WTC11 (cell line): ENCODE measurements around the gene WARS2. TPM values are rescaled to one million over a fixed set of nuclear protein-coding genes. Genes with fewer than 3 reads are reported as not detected.

Source experiments
- ATAC-seq: fragments of 200-7000 bp; cut with Tn5 transposase; 2 replicates; pipeline ENCODE4 v1.10.0; 2021; ENCODE audit warnings: mild to moderate bottlenecking, moderate library complexity
- CTCF ChIA-PET: fragments of 300-600 bp; sonication (Branson Sonifier 250); formaldehyde crosslinking; loops from one replicate; lab custom pipeline; 2021; ENCODE audit warnings: antibody characterized with exemption; lab: Charles Lee
- POLR2A ChIA-PET: fragments of 350-600 bp; sonication (Branson Sonifier 250); formaldehyde crosslinking; loops from one replicate; lab custom pipeline; 2021; ENCODE audit warnings: antibody characterized with exemption; lab: Charles Lee
- DNase-seq: peaks from one replicate; pipeline ENCODE4 v3.0.0; 2021; ENCODE audit warnings: low spot score
- H3K27ac Mint-ChIP-seq: 2 replicates; pipeline ENCODE4 v1.8.0; 2021; ENCODE audit warnings: mixed read lengths
- H3K27me3 Mint-ChIP-seq: 2 replicates; pipeline ENCODE4 v1.8.0; 2021; ENCODE audit warnings: low read depth, mild to moderate bottlenecking, moderate library complexity, mixed read lengths
- H3K36me3 Mint-ChIP-seq: 2 replicates; pipeline ENCODE4 v1.8.0; 2021; ENCODE audit warnings: mixed read lengths
- H3K4me1 Mint-ChIP-seq: 2 replicates; pipeline ENCODE4 v1.8.0; 2022; ENCODE audit warnings: mixed read lengths
- H3K4me3 Mint-ChIP-seq: 2 replicates; pipeline ENCODE4 v1.8.0; 2021; ENCODE audit warnings: mild to moderate bottlenecking, moderate library complexity, mixed read lengths
- H3K9me3 Mint-ChIP-seq: 2 replicates; pipeline ENCODE4 v1.8.0; 2021; ENCODE audit warnings: mixed read lengths
- AFF4 ChIP-seq: sonication (generic); formaldehyde crosslinking; IDR thresholded peaks from 2 replicates; pipeline ENCODE4 v1.8.1; 2023; ENCODE audit warnings: mild to moderate bottlenecking, missing genetic modification reagents, borderline replicate concordance
- AR ChIP-seq: fragments of 250-450 bp; sonication (Bioruptor Pico); IDR thresholded peaks from 2 replicates; pipeline ENCODE4 v1.9.0; 2021; ENCODE audit warnings: mild to moderate bottlenecking
- ATF3 ChIP-seq: sonication (generic); formaldehyde crosslinking; conservative IDR thresholded peaks from 2 replicates; pipeline ENCODE4 v1.8.1; 2022; ENCODE audit warnings: mild to moderate bottlenecking, missing genetic modification reagents
- CREB1 ChIP-seq: sonication (generic); formaldehyde crosslinking; IDR thresholded peaks from 2 replicates; pipeline ENCODE4 v1.8.0; 2023; ENCODE audit warnings: mild to moderate bottlenecking, missing genetic modification reagents
- CREM ChIP-seq: sonication (generic); formaldehyde crosslinking; IDR thresholded peaks from 2 replicates; pipeline ENCODE4 v1.8.1; 2022; ENCODE audit warnings: mild to moderate bottlenecking, missing genetic modification reagents, moderate library complexity
- ELF4 ChIP-seq: sonication (generic); formaldehyde crosslinking; IDR thresholded peaks from 2 replicates; pipeline ENCODE4 v1.8.1; 2022; ENCODE audit warnings: low read depth, mild to moderate bottlenecking, moderate library complexity, missing genetic modification reagents
- ETV6 ChIP-seq: sonication (generic); formaldehyde crosslinking; IDR thresholded peaks from 2 replicates; pipeline ENCODE4 v1.8.1; 2022; ENCODE audit warnings: mild to moderate bottlenecking, missing genetic modification reagents
- HMGXB4 ChIP-seq: sonication (generic); formaldehyde crosslinking; IDR thresholded peaks from 2 replicates; pipeline ENCODE4 v1.8.1; 2023; ENCODE audit warnings: mild to moderate bottlenecking, moderate library complexity, missing genetic modification reagents
- IRF1 ChIP-seq: sonication (generic); formaldehyde crosslinking; IDR thresholded peaks from 2 replicates; pipeline ENCODE4 v1.8.0; 2023; ENCODE audit warnings: missing genetic modification reagents
- MAX ChIP-seq: sonication (generic); formaldehyde crosslinking; IDR thresholded peaks from 2 replicates; pipeline ENCODE4 v1.8.0; 2022; ENCODE audit warnings: mild to moderate bottlenecking, missing genetic modification reagents
- MXD4 ChIP-seq: fragments of 250-450 bp; sonication (Bioruptor Pico); IDR thresholded peaks from 2 replicates; pipeline ENCODE4 v1.8.0; 2021; ENCODE audit warnings: mild to moderate bottlenecking, moderate library complexity, borderline replicate concordance
- NR2C2 ChIP-seq: sonication (generic); formaldehyde crosslinking; IDR thresholded peaks from 2 replicates; pipeline ENCODE4 v1.8.0; 2022; ENCODE audit warnings: mild to moderate bottlenecking, missing genetic modification reagents
- RELA ChIP-seq: sonication (generic); formaldehyde crosslinking; IDR thresholded peaks from 2 replicates; pipeline ENCODE4 v1.8.1; 2022; ENCODE audit warnings: missing genetic modification reagents, mild to moderate bottlenecking, borderline replicate concordance
- SMAD3 ChIP-seq: sonication (generic); formaldehyde crosslinking; IDR thresholded peaks from 2 replicates; pipeline ENCODE4 v1.8.0; 2022; ENCODE audit warnings: missing genetic modification reagents, mild to moderate bottlenecking, borderline replicate concordance
- SOX15 ChIP-seq: fragments of 250-450 bp; sonication (Bioruptor Pico); IDR thresholded peaks from 2 replicates; pipeline ENCODE4 v1.9.0; 2021; ENCODE audit warnings: mild to moderate bottlenecking
- SP1 ChIP-seq: sonication (generic); formaldehyde crosslinking; conservative IDR thresholded peaks from 2 replicates; pipeline ENCODE4 v1.8.1; 2022; ENCODE audit warnings: missing genetic modification reagents
- TCF7 ChIP-seq: sonication (generic); formaldehyde crosslinking; IDR thresholded peaks from 2 replicates; pipeline ENCODE4 v1.8.0; 2022; ENCODE audit warnings: mild to moderate bottlenecking, low read depth, missing genetic modification reagents, moderate library complexity
- ZBTB21 ChIP-seq: sonication (generic); formaldehyde crosslinking; IDR thresholded peaks from 2 replicates; pipeline ENCODE4 v1.8.1; 2023; ENCODE audit warnings: mild to moderate bottlenecking, missing genetic modification reagents, borderline replicate concordance
- ZMAT4 ChIP-seq: fragments of 250-450 bp; sonication (Bioruptor Pico); IDR thresholded peaks from 2 replicates; pipeline ENCODE4 v1.9.0; 2021; ENCODE audit warnings: mild to moderate bottlenecking
- total RNA-seq: library from RNA; stranded (reverse); gene quantifications from 3 replicates; pipeline ENCODE4 v1.2.3, GENCODE V29; 2021

Gene WARS2
- total RNA-seq, 1 experiment from 2014 or later: 9.3 TPM

GRCh38 chr1:119116725-119117124, 23.7 kb downstream of the WARS2 start:
- H3K27ac Mint-ChIP-seq: no peak overlapping the region

GRCh38 chr1:119115736-119116135, 24.7 kb downstream of the WARS2 start:
- H3K9me3 Mint-ChIP-seq: peaks cover 17% of the 10 kb centered on the region
- TF ChIP-seq ZBTB21 (CRISPR knock-in tag) (no peak), SOX15 (no peak), CREM (no peak)
- H3K4me3 Mint-ChIP-seq: no peak overlapping the region
- H3K27ac Mint-ChIP-seq: no peak overlapping the region
- ChIA-PET POLR2A (interaction anchor here (1.2 kb wide), 1 partner anchor 25 kb away, joined by 4 read pairs; the partner anchor contains the start of gene WARS2), CTCF (interaction anchor here (2.0 kb wide), 1 partner anchor 107 kb away, joined by 6 read pairs; no protein-coding TSS in a partner anchor)
- DNase-seq: no peak
- H3K27me3 Mint-ChIP-seq: no peaks in the 10 kb centered on the region
- H3K36me3 Mint-ChIP-seq: no peaks in the 10 kb centered on the region
- no peak for ATAC-seq
- peaks cover 20% of the 10 kb centered on the region for H3K4me1 Mint-ChIP-seq

More at GRCh38 chr1:119116725-119117124, 23.7 kb downstream of the WARS2 start:
- no peak for TF ChIP-seq ETV6 (CRISPR knock-in tag)
- no peak for TF ChIP-seq TCF7 (CRISPR knock-in tag)
- TF ChIP-seq CREB1: no peak
- TF ChIP-seq MXD4: no peak
- TF ChIP-seq ZMAT4 (CRISPR knock-in tag): no peak
- TF ChIP-seq RELA: no peak
- TF ChIP-seq HMGXB4 (CRISPR knock-in tag): no peak
- no peak for TF ChIP-seq SMAD3 (CRISPR knock-in tag)
- H3K27me3 Mint-ChIP-seq: no peaks in the 10 kb centered on the region
- DNase-seq (no peak), ATAC-seq (peak; percentile 63)
- peaks cover 20% of the 10 kb centered on the region for H3K4me1 Mint-ChIP-seq
- ChIA-PET CTCF (no interaction called here), POLR2A (no interaction called here)
- H3K9me3 Mint-ChIP-seq: peaks cover 27% of the 10 kb centered on the region
- no peaks in the 10 kb centered on the region for H3K36me3 Mint-ChIP-seq
- H3K4me3 Mint-ChIP-seq: no peak overlapping the region

- H3K4me1 Mint-ChIP-seq: peaks cover 20% of the 10 kb centered on the region
- ATAC-seq (no peak), DNase-seq (no peak)
- no peaks in the 10 kb centered on the region for H3K27me3 Mint-ChIP-seq
- no peak overlapping the region for H3K4me3 Mint-ChIP-seq
- H3K9me3 Mint-ChIP-seq: peaks cover 13% of the 10 kb centered on the region
- H3K36me3 Mint-ChIP-seq: no peaks in the 10 kb centered on the region
- POLR2A ChIA-PET: interaction anchor here (1.2 kb wide), 1 partner anchor 25 kb away, joined by 4 read pairs; the partner anchor contains the start of gene WARS2
- CTCF ChIA-PET: interaction anchor here (2.0 kb wide), 1 partner anchor 106 kb away, joined by 6 read pairs; no protein-coding TSS in a partner anchor
- H3K27ac Mint-ChIP-seq: no peak overlapping the region
- TF ChIP-seq NR2C2 (CRISPR knock-in tag): no peak
- TF ChIP-seq AR (CRISPR knock-in tag): no peak
- no peak for TF ChIP-seq IRF1 (CRISPR knock-in tag)
- TF ChIP-seq ATF3 (CRISPR knock-in tag): no peak
- TF ChIP-seq ELF4 (CRISPR knock-in tag): no peak
- no peak for TF ChIP-seq SP1 (CRISPR knock-in tag)
- TF ChIP-seq AFF4: no peak
- no peak for TF ChIP-seq MAX (CRISPR knock-in tag)
- TF ChIP-seq HMGXB4 (CRISPR knock-in tag): no peak
- no peak for TF ChIP-seq MXD4
Observed at GRCh38 chr1:119115311-119115710, 25.1 kb downstream of the WARS2 start.
